DOHH2 (cell line): Measurements from ENCODE around the gene PKHD1.

Source experiments
- H3F3A ChIP-seq: fragments of 200-600 bp; sonication (generic), shearing (Covaris generic); 2 replicates; pipeline ENCODE4 v1.6.0; 2016; ENCODE audit warnings: antibody characterized with exemption, mild to moderate bottlenecking; ENCODE audit not compliant: control insufficient read depth, insufficient read depth
- H3K27ac ChIP-seq: fragments of 200-600 bp; sonication (generic); 2 replicates; pipeline ENCODE4 v1.5.1; 2014; ENCODE audit warnings: low read depth, mild to moderate bottlenecking, low read length, moderate library complexity
- H3K27me3 ChIP-seq: fragments of 200-600 bp; sonication (generic); 2 replicates; pipeline ENCODE4 v1.6.1; 2014; ENCODE audit warnings: mild to moderate bottlenecking, low read length, mixed read lengths; ENCODE audit not compliant: control insufficient read depth
- H3K36me3 ChIP-seq: fragments of 200-600 bp; sonication (generic); 2 replicates; pipeline ENCODE4 v1.6.1; 2014; ENCODE audit warnings: mild to moderate bottlenecking, low read length, moderate library complexity, mixed read lengths; ENCODE audit not compliant: control insufficient read depth
- H3K4me1 ChIP-seq: fragments of 200-600 bp; sonication (generic); 2 replicates; pipeline ENCODE4 v1.6.1; 2014; ENCODE audit warnings: mild to moderate bottlenecking, low read length, mixed read lengths; ENCODE audit not compliant: control insufficient read depth
- H3K4me2 ChIP-seq: fragments of 200-600 bp; sonication (generic); 2 replicates; pipeline ENCODE4 v1.6.0; 2014; ENCODE audit warnings: mild to moderate bottlenecking, low read length, moderate library complexity
- H3K4me3 ChIP-seq: fragments of 200-600 bp; sonication (generic); 2 replicates; pipeline ENCODE4 v1.5.1; 2014; ENCODE audit warnings: mild to moderate bottlenecking, low read length, mixed read lengths
- H3K79me2 ChIP-seq: fragments of 200-600 bp; sonication (generic); 2 replicates; pipeline ENCODE4 v1.6.1; 2014; ENCODE audit warnings: mild to moderate bottlenecking, low read length, mixed read lengths; ENCODE audit not compliant: control insufficient read depth
- H3K9me2 ChIP-seq: fragments of 200-600 bp; sonication (generic); replicated peaks from 2 replicates; pipeline ENCODE4 v1.6.1; 2014; ENCODE audit warnings: mild to moderate bottlenecking, low read length, mixed read lengths; ENCODE audit not compliant: control insufficient read depth
- H3K9me3 ChIP-seq: fragments of 200-600 bp; sonication (generic); 2 replicates; pipeline ENCODE4 v1.6.1; 2014; ENCODE audit warnings: antibody characterized with exemption, low read length, mixed read lengths; ENCODE audit not compliant: control insufficient read depth, insufficient read depth
- H4K20me1 ChIP-seq: fragments of 200-600 bp; sonication (generic); 2 replicates; pipeline ENCODE4 v1.6.0; 2014; ENCODE audit warnings: low read depth, mild to moderate bottlenecking, antibody characterized with exemption, low read length, moderate library complexity; ENCODE audit not compliant: control insufficient read depth, insufficient read depth
- EZH2phosphoT487 ChIP-seq: fragments of 200-600 bp; sonication (generic); IDR thresholded peaks from 2 replicates; pipeline ENCODE4 v1.6.1; 2017; ENCODE audit warnings: borderline replicate concordance, mild to moderate bottlenecking, antibody characterized with exemption, low read length, moderate library complexity, mixed read lengths
- TF ChIP-seq, protein P1 (sequence below): fragments of 200-600 bp; sonication (generic); IDR thresholded peaks from one replicate; pipeline ENCODE4 v1.5.1; 2014; ENCODE audit warnings: antibody characterized with exemption, mild to moderate bottlenecking, low read depth, low read length; ENCODE audit not compliant: poor library complexity, severe bottlenecking

PKHD1 gene

DNA sequence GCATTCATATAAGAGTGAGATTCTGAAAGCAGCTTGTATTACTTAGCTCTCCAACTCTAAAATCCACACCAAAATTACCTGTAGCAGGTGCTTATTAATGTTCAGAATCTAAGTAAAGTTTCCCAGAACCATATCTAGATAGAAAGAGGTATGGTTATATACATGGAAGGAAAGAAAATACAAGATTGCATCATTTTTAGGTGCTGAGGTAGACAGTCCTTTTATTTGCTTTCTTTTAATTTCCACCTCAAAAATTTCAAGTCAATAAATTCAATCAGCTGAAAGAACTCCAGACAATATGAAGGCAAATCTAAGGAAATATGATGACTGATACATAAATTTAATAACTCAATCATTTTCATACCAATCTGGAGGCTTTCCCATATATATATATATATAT lies 521.9 kb downstream of the PKHD1 start:
- H3K4me1 ChIP-seq = no peaks in the 10 kb centered on the region
- H3K4me3 ChIP-seq = no peak overlapping the region
- TF ChIP-seq, protein P1, sequence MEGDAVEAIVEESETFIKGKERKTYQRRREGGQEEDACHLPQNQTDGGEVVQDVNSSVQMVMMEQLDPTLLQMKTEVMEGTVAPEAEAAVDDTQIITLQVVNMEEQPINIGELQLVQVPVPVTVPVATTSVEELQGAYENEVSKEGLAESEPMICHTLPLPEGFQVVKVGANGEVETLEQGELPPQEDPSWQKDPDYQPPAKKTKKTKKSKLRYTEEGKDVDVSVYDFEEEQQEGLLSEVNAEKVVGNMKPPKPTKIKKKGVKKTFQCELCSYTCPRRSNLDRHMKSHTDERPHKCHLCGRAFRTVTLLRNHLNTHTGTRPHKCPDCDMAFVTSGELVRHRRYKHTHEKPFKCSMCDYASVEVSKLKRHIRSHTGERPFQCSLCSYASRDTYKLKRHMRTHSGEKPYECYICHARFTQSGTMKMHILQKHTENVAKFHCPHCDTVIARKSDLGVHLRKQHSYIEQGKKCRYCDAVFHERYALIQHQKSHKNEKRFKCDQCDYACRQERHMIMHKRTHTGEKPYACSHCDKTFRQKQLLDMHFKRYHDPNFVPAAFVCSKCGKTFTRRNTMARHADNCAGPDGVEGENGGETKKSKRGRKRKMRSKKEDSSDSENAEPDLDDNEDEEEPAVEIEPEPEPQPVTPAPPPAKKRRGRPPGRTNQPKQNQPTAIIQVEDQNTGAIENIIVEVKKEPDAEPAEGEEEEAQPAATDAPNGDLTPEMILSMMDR = no peak
- no peak for TF ChIP-seq EZH2phosphoT487
- H3F3A ChIP-seq = no peaks in the 10 kb centered on the region
- H3K27me3 ChIP-seq = no peaks in the 10 kb centered on the region
- H3K79me2 ChIP-seq = no peaks in the 10 kb centered on the region
- H4K20me1 ChIP-seq = no peaks in the 10 kb centered on the region
- H3K9me3 ChIP-seq = no peaks in the 10 kb centered on the region
- H3K36me3 ChIP-seq = no peaks in the 10 kb centered on the region
- H3K4me2 ChIP-seq = no peak overlapping the region
- no peak overlapping the region for H3K27ac ChIP-seq
- H3K9me2 ChIP-seq = no peaks in the 10 kb centered on the region
